ENCODE results near the gene GAB2. TPM values are rescaled to one million over a fixed set of nuclear protein-coding genes. Genes with fewer than 3 reads are reported as not detected.

The GAB2 gene
- total RNA-seq, 1 experiment from 2014 or later, result 3.3 TPM

DNA sequence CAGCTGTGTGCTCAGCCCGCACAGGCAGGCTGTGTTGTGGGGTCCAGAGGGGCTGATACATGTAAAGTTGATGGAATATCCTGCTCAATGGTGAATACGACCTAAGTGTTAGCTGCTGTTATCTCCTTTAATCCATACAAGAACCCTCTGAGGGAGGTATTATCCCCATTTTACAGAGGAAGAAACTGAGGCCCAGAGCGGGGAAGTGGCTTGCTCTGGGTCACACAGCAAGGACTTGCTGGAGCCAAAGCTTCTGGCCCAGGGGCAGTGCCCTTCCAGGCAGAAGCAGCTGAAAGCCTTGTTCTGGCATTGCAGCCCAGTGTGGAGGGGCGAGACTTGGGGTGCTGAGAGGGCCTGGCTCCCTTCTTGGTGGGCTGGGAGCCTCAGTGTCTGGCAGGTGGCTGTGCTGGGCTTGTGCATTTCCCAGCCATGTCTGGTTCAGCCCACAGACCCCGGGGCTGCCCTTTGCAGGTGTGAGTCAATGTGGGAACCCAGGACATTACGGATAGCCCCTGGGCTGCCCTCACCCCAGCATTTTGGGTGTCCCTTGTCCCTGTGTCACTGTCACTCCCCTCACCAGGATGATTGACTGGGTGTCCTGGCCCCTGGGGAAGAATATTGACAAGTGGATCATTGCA lies 218.5 kb downstream of the GAB2 start:
- H3K23me2 ChIP-seq (ENCODE audit: insufficient read length, low read depth, low read length, poor library complexity, severe bottlenecking), result no peaks in the 10 kb centered on the region
- H4K5ac ChIP-seq (ENCODE audit: insufficient read length, low read depth, low read length), result no peak overlapping the region
- H3K79me1 ChIP-seq (ENCODE audit: insufficient read depth, low read depth, low read length, poor library complexity, severe bottlenecking), result no peaks in the 10 kb centered on the region
- H2AK5ac ChIP-seq (ENCODE audit: insufficient read length, low read length), result no peak overlapping the region
- no peaks in the 10 kb centered on the region for H4K20me1 ChIP-seq (ENCODE audit: control insufficient read depth, insufficient read depth, insufficient read length)
- H2BK15ac ChIP-seq (ENCODE audit: low read depth, low read length), result no peak overlapping the region
- no peak overlapping the region for H3T11ph ChIP-seq (ENCODE audit: low read length)
- H2BK5ac ChIP-seq (ENCODE audit: insufficient read length, low read length), result no peak overlapping the region
- H3K9me3 Mint-ChIP-seq, result no peaks in the 10 kb centered on the region
- H2BK20ac ChIP-seq (ENCODE audit: low read depth, low read length, poor library complexity, severe bottlenecking), result no peak overlapping the region
- no peaks in the 10 kb centered on the region for H3K4me1 ChIP-seq (ENCODE audit: insufficient read depth, low read length)
- H3K9ac ChIP-seq (ENCODE audit: extremely low read depth, insufficient read length, low read length), result no peak overlapping the region
- H3K18ac ChIP-seq (ENCODE audit: insufficient read length, low read depth, low read length), result no peak overlapping the region
- H3K23ac ChIP-seq (ENCODE audit: insufficient read length, low read depth, low read length), result no peak overlapping the region
- no CpG with 5 or more reads among the region's 6 CpGs for WGBS (ENCODE audit: extremely low coverage, insufficient read length, low lambda C conversion rate)
- H3K27me3 ChIP-seq (ENCODE audit: insufficient read depth, low read length), result no peaks in the 10 kb centered on the region
- no peak overlapping the region for H4K8ac ChIP-seq (replicated peaks; ENCODE audit: insufficient read length, low read depth, low read length)
- no peaks in the 10 kb centered on the region for H3K79me2 ChIP-seq (ENCODE audit: insufficient read depth, low read length)
- H3K56ac ChIP-seq (ENCODE audit: insufficient read length, low read depth, low read length), result no peak overlapping the region
- H3K4me3 Mint-ChIP-seq, result no peak overlapping the region
- H3K36me3 Mint-ChIP-seq (ENCODE audit: insufficient read depth in 1 of 3, low read depth in 3 of 3), result peaks cover 0 to 10% (median 0%) of the 10 kb centered on the region in 3 experiments; a peak in 4 of 7 replicates
- peaks cover 8 to 14% of the 10 kb centered on the region in 2 experiments for H3K4me1 Mint-ChIP-seq
- no peak overlapping the region for H3K4ac ChIP-seq (ENCODE audit: low read depth, low read length)
- no peak overlapping the region for H3K4me2 ChIP-seq (ENCODE audit: insufficient read depth, insufficient read length, low read length)
- no peak overlapping the region for H2AFZ ChIP-seq (ENCODE audit: low read length)
- TF ChIP-seq, protein P1, sequence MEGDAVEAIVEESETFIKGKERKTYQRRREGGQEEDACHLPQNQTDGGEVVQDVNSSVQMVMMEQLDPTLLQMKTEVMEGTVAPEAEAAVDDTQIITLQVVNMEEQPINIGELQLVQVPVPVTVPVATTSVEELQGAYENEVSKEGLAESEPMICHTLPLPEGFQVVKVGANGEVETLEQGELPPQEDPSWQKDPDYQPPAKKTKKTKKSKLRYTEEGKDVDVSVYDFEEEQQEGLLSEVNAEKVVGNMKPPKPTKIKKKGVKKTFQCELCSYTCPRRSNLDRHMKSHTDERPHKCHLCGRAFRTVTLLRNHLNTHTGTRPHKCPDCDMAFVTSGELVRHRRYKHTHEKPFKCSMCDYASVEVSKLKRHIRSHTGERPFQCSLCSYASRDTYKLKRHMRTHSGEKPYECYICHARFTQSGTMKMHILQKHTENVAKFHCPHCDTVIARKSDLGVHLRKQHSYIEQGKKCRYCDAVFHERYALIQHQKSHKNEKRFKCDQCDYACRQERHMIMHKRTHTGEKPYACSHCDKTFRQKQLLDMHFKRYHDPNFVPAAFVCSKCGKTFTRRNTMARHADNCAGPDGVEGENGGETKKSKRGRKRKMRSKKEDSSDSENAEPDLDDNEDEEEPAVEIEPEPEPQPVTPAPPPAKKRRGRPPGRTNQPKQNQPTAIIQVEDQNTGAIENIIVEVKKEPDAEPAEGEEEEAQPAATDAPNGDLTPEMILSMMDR (conservative IDR thresholded peaks at IDR 0.05), result no peak
- H3K27ac ChIP-seq (ENCODE audit: insufficient read length, low read depth, low read length), result no peak overlapping the region
- H3K14ac ChIP-seq (ENCODE audit: insufficient read depth, low read length), result no peak overlapping the region
- no peak overlapping the region for H3K27ac Mint-ChIP-seq
- no peak overlapping the region for H4K91ac ChIP-seq (ENCODE audit: insufficient read length, low read depth, low read length)
- no peaks in the 10 kb centered on the region for H3K9me3 ChIP-seq (ENCODE audit: control insufficient read depth, low read depth, low read length)
- H2BK12ac ChIP-seq (ENCODE audit: insufficient read length, low read depth, low read length), result no peak overlapping the region
- no peak overlapping the region for H2BK120ac ChIP-seq (ENCODE audit: low read depth, low read length, poor library complexity, severe bottlenecking)
- DNase-seq, result no peak
- no peaks in the 10 kb centered on the region for H3K27me3 Mint-ChIP-seq (ENCODE audit: low read depth)

Measured in H9 (cell line).